Stimulated activated CD8-positive, alpha-beta memory T cell treated with anti-CD3 and anti-CD28 coated beads, Interleukin-4, amount 100 ng/mL, for 4 hours (primary cell): ENCODE measurements around the gene SAT2.

Source experiments
- DNase-seq, 2 donors: peaks; one replicate each; pipeline ENCODE4 v3.0.0-alpha.2; 2020; ENCODE audit warnings: low read depth in 2 of 2, low spot score in 1 of 2

Gene SAT2

GRCh38 chr17:7592422-7593021 is 35.1 kb downstream of the SAT2 start:
- DNase-seq, result no peak

GRCh38 chr17:7591596-7591995 is 36.0 kb downstream of the SAT2 start:
- DNase-seq, result no peak

- no peak for DNase-seq
These were observed 36.9 kb downstream of the SAT2 start for GRCh38 chr17:7590743-7591142.

- no peak for DNase-seq
These were observed 37.5 kb downstream of the SAT2 start, which contains the start of gene SOX15 for GRCh38 chr17:7589891-7590691. Gene SOX15, minus strand, starts transcription at chr17:7590094. Its CDS starts 418 bp downstream, at chr17:7589676.

GRCh38 chr17:7589204-7589868 is 38.3 kb downstream of the SAT2 start:
- peak in 1 of 2 donors; percentile 31 for DNase-seq

GRCh38 chr17:7588553-7589203 is 38.9 kb downstream of the SAT2 start:
- no peak for DNase-seq

- no peak for DNase-seq
These were observed 40.0 kb downstream of the SAT2 start for GRCh38 chr17:7587420-7588151.

GRCh38 chr17:7586673-7587419 is 40.8 kb downstream of the SAT2 start:
- DNase-seq, result no peak

- peak; percentile 80 to 89 for DNase-seq
These were observed 44.1 kb downstream of the SAT2 start, which contains the start of gene MPDU1 for GRCh38 chr17:7583253-7584109. Gene MPDU1, plus strand, starts transcription at chr17:7583852. Its CDS starts 11 bp downstream, at chr17:7583863.

- DNase-seq, result no peak
These were observed 45.0 kb downstream of the SAT2 start for GRCh38 chr17:7582396-7583252.

- DNase-seq, result no peak
These were observed 46.7 kb downstream of the SAT2 start for GRCh38 chr17:7580604-7581575.

GRCh38 chr17:7579834-7580603 is 47.6 kb downstream of the SAT2 start:
- no peak for DNase-seq

GRCh38 chr17:7579001-7579833 is 48.4 kb downstream of the SAT2 start, which contains the start of gene CD68:
Gene CD68, plus strand, starts transcription at chr17:7579638. Its CDS starts 40 bp downstream, at chr17:7579678.
- DNase-seq, result peak; percentile 50 to 52

GRCh38 chr17:7577327-7578199 is 50.1 kb downstream of the SAT2 start:
- no peak for DNase-seq
